OCI-LY7 (cell line): Measurements from ENCODE around the gene CTNNA1. TPM values are rescaled to one million over a fixed set of nuclear protein-coding genes. Genes with fewer than 3 reads are reported as not detected.

ENCODE experiments used
- BruUV-seq: library from RNA; stranded (reverse); fragments of 400-500 nt; replicated peaks from 2 replicates; lab custom pipeline; 2021; lab: Mats Ljungman, UMichigan
- CTCF ChIA-PET: fragments of 300-600 bp; sonication (Branson Sonifier 250); formaldehyde crosslinking; loops from one replicate; lab custom pipeline; 2022; ENCODE audit warnings: antibody characterized with exemption; ENCODE audit not compliant: unreplicated experiment; lab: Charles Lee
- POLR2A ChIA-PET: fragments of 300-600 bp; sonication (Branson Sonifier 250); formaldehyde crosslinking; loops from one replicate; lab custom pipeline; 2022; ENCODE audit warnings: antibody characterized with exemption; lab: Charles Lee
- DNase-seq: peaks from one replicate; pipeline ENCODE4 v3.0.0-alpha.2; 2015; ENCODE audit warnings: low spot score
- H2AFZ ChIP-seq: fragments of 200-600 bp; sonication (generic), shearing (Covaris generic); 2 replicates; pipeline ENCODE4 v1.6.1; 2014; ENCODE audit warnings: mild to moderate bottlenecking, antibody characterized with exemption, low read length, moderate library complexity
- H3K27ac ChIP-seq: fragments of 200-600 bp; sonication (generic); 2 replicates; pipeline ENCODE4 v1.5.1; 2014; ENCODE audit warnings: mixed run types, low read depth, mild to moderate bottlenecking, moderate library complexity, low read length, inconsistent platforms; ENCODE audit not compliant: poor library complexity, severe bottlenecking
- H3K36me3 ChIP-seq: fragments of 200-600 bp; sonication (generic); 2 replicates; pipeline ENCODE4 v1.6.1; 2014; ENCODE audit warnings: mild to moderate bottlenecking, antibody characterized with exemption, low read length, moderate library complexity, mixed read lengths; ENCODE audit not compliant: insufficient read depth
- H3K4me1 ChIP-seq: fragments of 200-600 bp; sonication (generic); 2 replicates; pipeline ENCODE4 v1.5.1; 2014; ENCODE audit warnings: mild to moderate bottlenecking, low read length; ENCODE audit not compliant: insufficient read depth, poor library complexity, severe bottlenecking
- H3K4me2 ChIP-seq: fragments of 200-600 bp; sonication (generic); 2 replicates; pipeline ENCODE4 v1.6.1; 2014; ENCODE audit warnings: mild to moderate bottlenecking, low read length
- H3K4me3 ChIP-seq: fragments of 200-600 bp; sonication (generic); 2 replicates; pipeline ENCODE4 v1.5.1; 2014; ENCODE audit warnings: mild to moderate bottlenecking, low read depth, low read length; ENCODE audit not compliant: poor library complexity, severe bottlenecking
- H3K79me2 ChIP-seq: fragments of 200-600 bp; sonication (generic); 2 replicates; pipeline ENCODE4 v1.6.1; 2016; ENCODE audit warnings: low read depth, mild to moderate bottlenecking, low read length, moderate library complexity, mixed read lengths; ENCODE audit not compliant: insufficient read depth
- H3K9me2 ChIP-seq: fragments of 200-600 bp; sonication (generic); 2 replicates; pipeline ENCODE4 v1.6.1; 2016; ENCODE audit warnings: mild to moderate bottlenecking, low read length, mixed read lengths; ENCODE audit not compliant: insufficient read depth
- H3K9me3 ChIP-seq: fragments of 200-600 bp; sonication (generic); 2 replicates; pipeline ENCODE4 v1.6.1; 2014; ENCODE audit warnings: mild to moderate bottlenecking, mixed run types, low read length, mixed read lengths
- H4K20me1 ChIP-seq: fragments of 200-600 bp; sonication (generic); 2 replicates; pipeline ENCODE4 v1.6.1; 2014; ENCODE audit warnings: mild to moderate bottlenecking, antibody characterized with exemption, low read length, moderate library complexity, mixed read lengths; ENCODE audit not compliant: insufficient read depth
- EZH2phosphoT487 ChIP-seq: fragments of 200-600 bp; sonication (generic); IDR thresholded peaks from 2 replicates; pipeline ENCODE4 v1.6.1; 2018; ENCODE audit warnings: low read depth, borderline replicate concordance, mild to moderate bottlenecking, mixed run types, antibody characterized with exemption, low read length, moderate library complexity, mixed read lengths
- intact Hi-C: fragments of 100-400 bp; cut with micrococcal nuclease; formaldehyde crosslinking; loops from one replicate; pipeline ENCODE4 v1.10.0; 2022; ENCODE audit not compliant: unreplicated experiment
- total RNA-seq, 2 experiments: library from RNA; depleted of rRNA in 1 of 2; stranded (reverse); fragments of >200 nt in 1 of 2; shearing (Covaris generic) in 1 of 2; gene quantifications; 2 replicates each; pipeline ENCODE4 v1.2.3, GENCODE V29; 2014 to 2022
- TF ChIP-seq, protein P1 (sequence below): fragments of 200-600 bp; sonication (generic); conservative IDR thresholded peaks from 2 replicates; pipeline ENCODE4 v1.5.1; 2014; ENCODE audit warnings: mild to moderate bottlenecking, antibody characterized with exemption, low read length, moderate library complexity, mixed read lengths

CTNNA1 gene
- total RNA-seq, 2 experiments from 2014 or later, result 40.4 to 42.7 TPM

DNA sequence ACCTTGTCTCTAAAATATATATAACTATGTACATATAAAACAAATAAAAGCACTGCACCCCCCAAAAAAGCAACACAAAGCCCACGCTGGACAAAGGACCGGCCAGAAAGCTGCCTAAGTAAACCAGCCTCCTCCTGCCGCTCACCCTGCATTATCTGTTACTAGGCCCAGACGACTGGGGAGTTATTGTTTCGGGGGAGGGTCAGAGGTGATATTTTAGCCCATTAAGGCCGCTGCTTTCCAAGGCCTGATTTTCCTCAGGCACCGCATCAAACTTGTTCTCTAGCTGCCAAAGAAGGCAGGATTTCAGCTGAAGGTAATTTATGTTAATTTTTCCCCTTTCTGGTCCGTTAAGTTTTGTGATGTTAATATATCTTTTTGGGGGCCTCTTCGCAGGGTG, 44.0 kb upstream of the CTNNA1 start:
- H3K4me1 ChIP-seq, result no peaks in the 10 kb centered on the region
- H3K79me2 ChIP-seq, result no peaks in the 10 kb centered on the region
- intact Hi-C loops, result no loop called here
- H3K9me2 ChIP-seq, result no peaks in the 10 kb centered on the region
- ChIA-PET POLR2A (no interaction called here), CTCF (no interaction called here)
- no peaks in the 10 kb centered on the region for H4K20me1 ChIP-seq
- H3K36me3 ChIP-seq, result no peaks in the 10 kb centered on the region
- no peak overlapping the region for H2AFZ ChIP-seq
- no peak overlapping the region for H3K27ac ChIP-seq
- no peak for TF ChIP-seq EZH2phosphoT487
- TF ChIP-seq, protein P1, sequence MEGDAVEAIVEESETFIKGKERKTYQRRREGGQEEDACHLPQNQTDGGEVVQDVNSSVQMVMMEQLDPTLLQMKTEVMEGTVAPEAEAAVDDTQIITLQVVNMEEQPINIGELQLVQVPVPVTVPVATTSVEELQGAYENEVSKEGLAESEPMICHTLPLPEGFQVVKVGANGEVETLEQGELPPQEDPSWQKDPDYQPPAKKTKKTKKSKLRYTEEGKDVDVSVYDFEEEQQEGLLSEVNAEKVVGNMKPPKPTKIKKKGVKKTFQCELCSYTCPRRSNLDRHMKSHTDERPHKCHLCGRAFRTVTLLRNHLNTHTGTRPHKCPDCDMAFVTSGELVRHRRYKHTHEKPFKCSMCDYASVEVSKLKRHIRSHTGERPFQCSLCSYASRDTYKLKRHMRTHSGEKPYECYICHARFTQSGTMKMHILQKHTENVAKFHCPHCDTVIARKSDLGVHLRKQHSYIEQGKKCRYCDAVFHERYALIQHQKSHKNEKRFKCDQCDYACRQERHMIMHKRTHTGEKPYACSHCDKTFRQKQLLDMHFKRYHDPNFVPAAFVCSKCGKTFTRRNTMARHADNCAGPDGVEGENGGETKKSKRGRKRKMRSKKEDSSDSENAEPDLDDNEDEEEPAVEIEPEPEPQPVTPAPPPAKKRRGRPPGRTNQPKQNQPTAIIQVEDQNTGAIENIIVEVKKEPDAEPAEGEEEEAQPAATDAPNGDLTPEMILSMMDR, result no peak
- H3K4me3 ChIP-seq, result no peak overlapping the region
- H3K4me2 ChIP-seq, result no peak overlapping the region
- no peak for DNase-seq
- H3K9me3 ChIP-seq, result no peaks in the 10 kb centered on the region
- BruUV-seq, result no TSS peak

DNA sequence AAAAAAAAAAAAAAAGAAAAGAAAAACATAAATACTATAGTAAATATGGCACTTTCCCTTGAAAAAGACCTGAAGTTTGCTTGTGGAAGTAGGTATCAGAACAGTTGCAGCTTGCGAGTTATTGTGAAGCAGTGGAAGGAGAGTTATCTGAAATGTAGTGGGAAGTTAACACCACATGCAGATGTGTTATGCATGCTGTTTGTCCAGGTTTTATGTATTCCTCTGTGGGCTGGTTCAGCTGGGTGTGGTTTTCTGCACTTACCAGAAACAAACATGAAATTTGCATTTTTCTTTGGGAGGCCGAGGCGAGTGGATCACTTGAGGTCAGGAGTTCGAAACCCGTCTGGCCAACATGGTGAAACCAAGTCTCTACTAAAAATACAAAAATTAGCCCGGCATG, 42.1 kb upstream of the CTNNA1 start:
- no peaks in the 10 kb centered on the region for H3K4me1 ChIP-seq

DNA sequence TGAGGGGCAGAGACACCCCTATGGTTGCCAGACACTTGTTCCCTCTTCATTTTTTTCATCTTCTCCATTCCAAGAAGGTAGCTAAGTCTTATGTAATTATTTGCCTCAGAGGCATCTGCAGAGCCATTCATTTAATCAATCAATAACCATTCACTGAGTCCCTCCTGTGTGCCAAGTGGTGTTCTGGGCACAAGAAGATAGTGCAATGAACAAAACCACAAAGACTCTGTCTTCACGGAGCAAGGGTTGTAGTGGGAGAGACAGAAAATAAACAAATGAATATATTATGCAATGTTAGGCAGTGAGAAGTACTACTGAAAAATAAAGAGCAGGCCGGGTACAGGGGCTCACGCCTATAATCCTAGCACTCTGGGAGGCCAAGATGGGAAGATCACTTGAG, 41.4 kb upstream of the CTNNA1 start:
- Histone ChIP-seq H3K79me2 (no peaks in the 10 kb centered on the region), H3K4me2 (no peak overlapping the region), H3K9me3 (no peaks in the 10 kb centered on the region), H3K4me1 (no peaks in the 10 kb centered on the region), H3K27ac (no peak overlapping the region), H2AFZ (no peak overlapping the region), H3K4me3 (no peak overlapping the region), H3K36me3 (no peaks in the 10 kb centered on the region), H3K9me2 (no peaks in the 10 kb centered on the region), H4K20me1 (no peaks in the 10 kb centered on the region)
- POLR2A ChIA-PET, result no interaction called here
- no peak for DNase-seq
- BruUV-seq, result no TSS peak
- CTCF ChIA-PET, result no interaction called here
- intact Hi-C loops, result no loop called here
- TF ChIP-seq, protein P1, result no peak
- no peak for TF ChIP-seq EZH2phosphoT487

More for the DNA sequence above, 42.1 kb upstream of the CTNNA1 start:
- Histone ChIP-seq H3K9me3 (no peaks in the 10 kb centered on the region), H3K4me2 (no peak overlapping the region), H3K36me3 (no peaks in the 10 kb centered on the region), H3K9me2 (no peaks in the 10 kb centered on the region), H2AFZ (no peak overlapping the region), H3K27ac (no peak overlapping the region), H4K20me1 (no peaks in the 10 kb centered on the region), H3K4me3 (no peak overlapping the region), H3K79me2 (no peaks in the 10 kb centered on the region)
- TF ChIP-seq, protein P1, result no peak
- no peak for TF ChIP-seq EZH2phosphoT487
- ChIA-PET CTCF (no interaction called here), POLR2A (no interaction called here)
- no TSS peak for BruUV-seq
- no peak for DNase-seq
- intact Hi-C loops, result no loop called here
